ENCODE data around the gene PLXNB2. TPM values are rescaled to one million over a fixed set of nuclear protein-coding genes. Genes with fewer than 3 reads are reported as not detected.

PLXNB2 gene
- total and polyA plus RNA-seq, 12 donors, result 12.4 to 431 (median 296) TPM

- Histone ChIP-seq H3K9me3 (replicated peaks in 1 of 3) (no peaks in the 10 kb centered on the region), H3K36me3 (replicated peaks in 1 of 2) (peaks cover 0 to 20% of the 10 kb centered on the region in 2 donors), H3K4me1 (replicated peaks in 1 of 2) (peaks cover 35 to 44% of the 10 kb centered on the region in 2 donors), H3K27ac (no peak overlapping the region), H3K27me3 (no peaks in the 10 kb centered on the region), H3K4me3 (peak overlapping the region in 1 of 4 donors; percentile 24)
- TF ChIP-seq POLR2A (IDR thresholded peaks at IDR 0.05) (no peak), CTCF (IDR thresholded peaks at IDR 0.05) (no peak)
- intact Hi-C loops (cut with DNase I), result no loop called here
- 61 to 67% (median 65%) methylated on average over 13 to 14 of the region's 14 CpGs for WGBS, 4 donors
- DNase-seq, result no peak
Measured at GRCh38 chr22:50242406-50242949, 65.0 kb downstream of the PLXNB2 start.

- intact Hi-C loops (cut with DNase I), result no loop called here
- DNase-seq, result no peak
- 77 to 85% (median 84%) methylated on average over 7 to 9 of the region's 9 CpGs for WGBS, 4 donors
- Histone ChIP-seq H3K9me3 (replicated peaks in 1 of 3) (no peaks in the 10 kb centered on the region), H3K27me3 (no peaks in the 10 kb centered on the region), H3K27ac (no peak overlapping the region), H3K4me3 (no peak overlapping the region), H3K4me1 (replicated peaks in 1 of 2) (peaks cover 23 to 30% of the 10 kb centered on the region in 2 donors), H3K36me3 (replicated peaks in 1 of 2) (peaks cover 0 to 16% of the 10 kb centered on the region in 2 donors)
- TF ChIP-seq CTCF (IDR thresholded peaks at IDR 0.05), result no peak
- TF ChIP-seq POLR2A (IDR thresholded peaks at IDR 0.05), result no peak
Measured at GRCh38 chr22:50238755-50239154, 68.7 kb downstream of the PLXNB2 start.

GRCh38 chr22:50236731-50237409 is 70.6 kb downstream of the PLXNB2 start:
- TF ChIP-seq POLR2A (IDR thresholded peaks at IDR 0.05) (no peak), CTCF (IDR thresholded peaks at IDR 0.05) (peak in 2 of 6 experiments; percentile 13 to 29)
- no peaks in the 10 kb centered on the region for H3K27me3 ChIP-seq
- no peaks in the 10 kb centered on the region for H3K9me3 ChIP-seq (replicated peaks in 1 of 3)
- no peak for DNase-seq
- H3K36me3 ChIP-seq (replicated peaks in 1 of 2), result peaks cover 0 to 29% of the 10 kb centered on the region in 2 donors
- no peak overlapping the region for H3K4me3 ChIP-seq
- 69 to 91% (median 77%) methylated on average over 5 to 11 of the region's 11 CpGs for WGBS, 4 donors
- H3K4me1 ChIP-seq (replicated peaks in 1 of 2), result peaks cover 8 to 11% of the 10 kb centered on the region in 2 donors
- H3K27ac ChIP-seq, result no peak overlapping the region
- intact Hi-C loops (cut with DNase I), result no loop called here

GRCh38 chr22:50233223-50233622 is 74.2 kb downstream of the PLXNB2 start:
- no peaks in the 10 kb centered on the region for H3K9me3 ChIP-seq (replicated peaks in 1 of 3)
- WGBS, 4 donors, result 90 to 96% (median 91%) methylated on average over 7 to 18 of the region's 18 CpGs
- no peaks in the 10 kb centered on the region for H3K27me3 ChIP-seq
- no peaks in the 10 kb centered on the region for H3K4me1 ChIP-seq (replicated peaks in 1 of 2)
- intact Hi-C loops (cut with DNase I), result no loop called here
- no peak for TF ChIP-seq POLR2A (IDR thresholded peaks at IDR 0.05)
- TF ChIP-seq CTCF (IDR thresholded peaks at IDR 0.05), result no peak
- H3K27ac ChIP-seq, result no peak overlapping the region
- peaks cover 0 to 32% of the 10 kb centered on the region in 2 donors for H3K36me3 ChIP-seq (replicated peaks in 1 of 2)
- no peak for DNase-seq
- no peak overlapping the region for H3K4me3 ChIP-seq
